ENCODE results near the gene ARHGEF40.

The ARHGEF40 gene

DNA sequence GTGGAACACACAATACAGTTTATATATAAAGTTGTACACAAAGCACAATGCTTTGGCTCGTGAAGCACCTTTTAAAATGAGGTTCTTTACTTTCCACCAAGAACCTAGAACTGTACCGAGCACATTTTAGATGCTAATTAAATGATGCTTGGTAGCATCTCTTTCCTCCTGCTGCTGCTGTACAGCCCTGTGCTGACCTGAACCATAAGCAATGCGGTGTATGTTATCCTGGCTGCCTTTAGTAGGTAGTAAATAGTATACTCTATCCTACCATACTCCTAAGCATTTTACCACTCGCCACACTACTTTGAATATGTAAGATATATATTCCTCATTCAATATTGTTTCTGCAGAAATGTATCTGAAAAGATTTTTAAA, 15.3 kb upstream of the ARHGEF40 start:
- H3K4me3 ChIP-seq (ENCODE audit: control insufficient read depth in 1 of 7, extremely low read depth in 1 of 7, insufficient read depth in 4 of 7, low read depth in 2 of 7, low read length in 6 of 7), result no peak overlapping the region
- DNase-seq, result no peak
- ChIA-PET POLR2A (no interaction called here), CTCF (no interaction called here)
- H3K4me1 ChIP-seq (ENCODE audit: control extremely low read depth in 1 of 4, control insufficient read depth in 4 of 4, insufficient read depth in 4 of 4, low read length in 3 of 4), result peaks cover 0 to 4% (median 2%) of the 10 kb centered on the region in 4 experiments
- no peaks in the 10 kb centered on the region for H3K36me3 ChIP-seq (ENCODE audit: control insufficient read depth in 4 of 4, insufficient read depth in 4 of 4, low read length in 3 of 4)
- no peaks in the 10 kb centered on the region for H3K27me3 ChIP-seq (replicated peaks in 2 of 5; ENCODE audit: control insufficient read depth in 4 of 5, insufficient read depth in 5 of 5, low read length in 4 of 5)
- H3K27ac ChIP-seq (ENCODE audit: insufficient read depth in 1 of 2, low read depth in 1 of 2, low read length in 2 of 2, poor library complexity in 1 of 2, severe bottlenecking in 2 of 2), result no peak overlapping the region
- no peaks in the 10 kb centered on the region for H3K9me3 ChIP-seq (ENCODE audit: control extremely low read depth in 1 of 5, control insufficient read depth in 4 of 5, insufficient read depth in 2 of 5, low read depth in 1 of 5, low read length in 4 of 5)
- WGBS (ENCODE audit: insufficient coverage), result no CpG with 5 or more reads among the region's 4 CpGs

DNA sequence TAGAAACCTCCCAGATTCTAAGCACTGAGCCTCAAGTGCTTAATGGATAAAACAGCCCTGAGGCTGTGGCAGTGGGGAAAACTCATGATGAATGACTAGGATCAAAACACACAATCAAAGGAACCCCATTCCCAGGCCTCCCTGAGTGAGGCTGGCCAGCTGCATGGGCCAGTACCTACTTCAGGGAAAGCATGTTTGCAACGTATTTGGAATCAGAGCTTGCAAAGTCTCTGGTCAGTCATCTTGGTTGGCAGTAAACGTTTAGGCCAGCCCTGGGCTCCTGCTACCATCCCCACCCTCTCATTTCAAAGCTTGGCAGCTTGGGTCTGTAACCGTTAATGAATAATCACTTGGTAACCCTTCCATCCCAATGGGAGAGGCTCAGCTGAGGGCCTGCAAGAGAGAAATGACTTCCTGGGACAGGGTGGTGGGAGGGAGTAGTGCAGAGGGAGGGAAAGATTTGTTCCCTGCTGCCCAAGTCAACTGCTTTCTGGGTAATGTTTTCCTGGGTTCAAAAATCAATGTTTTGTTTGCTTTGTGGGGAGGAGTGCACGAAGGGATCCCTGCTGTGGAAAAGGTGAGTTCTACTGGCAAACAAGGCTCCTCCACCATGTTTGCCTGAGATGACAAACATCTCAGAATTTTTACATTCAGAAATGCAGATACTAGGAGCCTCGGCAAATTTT, 14.5 kb upstream of the ARHGEF40 start:
- DNase-seq, result no peak
- CTCF ChIA-PET, result interaction anchor here (0.9 to 4.7 kb wide), 7 partner anchors 12 to 49 kb away, joined by 4 to 28 read pairs (median 6); no protein-coding TSS in a partner anchor
- Histone ChIP-seq H3K9me3 (ENCODE audit: control extremely low read depth in 1 of 5, control insufficient read depth in 4 of 5, insufficient read depth in 2 of 5, low read depth in 1 of 5, low read length in 4 of 5) (no peaks in the 10 kb centered on the region), H3K4me1 (ENCODE audit: control extremely low read depth in 1 of 4, control insufficient read depth in 4 of 4, insufficient read depth in 4 of 4, low read length in 3 of 4) (peaks cover 0 to under 1% (median under 1%) of the 10 kb centered on the region in 4 experiments), H3K27ac (ENCODE audit: insufficient read depth in 1 of 2, low read depth in 1 of 2, low read length in 2 of 2, poor library complexity in 1 of 2, severe bottlenecking in 2 of 2) (no peak overlapping the region), H3K27me3 (replicated peaks in 2 of 5; ENCODE audit: control insufficient read depth in 4 of 5, insufficient read depth in 5 of 5, low read length in 4 of 5) (no peaks in the 10 kb centered on the region), H3K36me3 (ENCODE audit: control insufficient read depth in 4 of 4, insufficient read depth in 4 of 4, low read length in 3 of 4) (no peaks in the 10 kb centered on the region), H3K4me3 (ENCODE audit: control insufficient read depth in 1 of 7, extremely low read depth in 1 of 7, insufficient read depth in 4 of 7, low read depth in 2 of 7, low read length in 6 of 7) (no peak overlapping the region)
- POLR2A ChIA-PET, result no interaction called here
- 96% methylated on average over 3 of the region's 5 CpGs for WGBS (ENCODE audit: insufficient coverage)

DNA sequence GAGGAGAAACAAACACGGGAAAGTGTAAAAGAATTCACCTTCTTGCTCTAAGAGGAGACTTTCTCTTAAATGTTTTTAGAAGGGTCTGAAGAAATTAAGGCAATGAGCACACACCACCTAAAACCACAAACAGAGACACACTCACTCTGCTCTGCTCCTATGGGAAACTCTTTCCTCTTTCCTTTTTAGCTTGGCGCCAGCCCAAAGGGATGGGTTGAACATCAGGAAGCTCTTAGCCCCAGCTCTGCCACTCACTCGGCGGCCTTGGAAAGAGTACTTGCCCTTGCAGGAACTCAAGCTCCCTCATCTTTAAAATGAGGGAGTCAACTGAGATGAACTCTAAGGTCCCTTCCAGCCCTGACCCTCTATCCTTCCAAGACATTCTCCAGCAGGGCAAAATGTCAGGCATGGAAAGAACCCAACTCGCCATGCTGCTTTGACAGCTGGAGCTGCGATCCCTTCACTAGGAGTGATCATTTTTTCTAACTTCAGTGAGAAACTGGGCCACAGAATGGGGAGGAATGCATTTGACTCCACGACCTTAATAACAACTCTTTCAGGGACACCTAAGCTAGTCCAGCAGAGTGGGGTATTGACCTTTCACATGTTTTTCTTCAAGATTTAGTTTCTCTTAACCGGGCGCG, 13.5 kb upstream of the ARHGEF40 start:
- CTCF ChIA-PET, result interaction anchor here (0.7 to 4.7 kb wide), 12 partner anchors 9 to 68 kb away, joined by 3 to 28 read pairs (median 6); no protein-coding TSS in a partner anchor
- H3K27me3 ChIP-seq (replicated peaks in 2 of 5; ENCODE audit: control insufficient read depth in 4 of 5, insufficient read depth in 5 of 5, low read length in 4 of 5), result peaks cover 0 to 2% (median 0%) of the 10 kb centered on the region in 5 experiments
- H3K27ac ChIP-seq (ENCODE audit: insufficient read depth in 1 of 2, low read depth in 1 of 2, low read length in 2 of 2, poor library complexity in 1 of 2, severe bottlenecking in 2 of 2), result no peak overlapping the region
- H3K4me1 ChIP-seq (ENCODE audit: control extremely low read depth in 1 of 4, control insufficient read depth in 4 of 4, insufficient read depth in 4 of 4, low read length in 3 of 4), result no peaks in the 10 kb centered on the region
- no peaks in the 10 kb centered on the region for H3K9me3 ChIP-seq (ENCODE audit: control extremely low read depth in 1 of 5, control insufficient read depth in 4 of 5, insufficient read depth in 2 of 5, low read depth in 1 of 5, low read length in 4 of 5)
- H3K4me3 ChIP-seq (ENCODE audit: control insufficient read depth in 1 of 7, extremely low read depth in 1 of 7, insufficient read depth in 4 of 7, low read depth in 2 of 7, low read length in 6 of 7), result no peak overlapping the region
- DNase-seq, result no peak
- WGBS (ENCODE audit: insufficient coverage), result 73% methylated on average over 6 of the region's 10 CpGs
- no peaks in the 10 kb centered on the region for H3K36me3 ChIP-seq (ENCODE audit: control insufficient read depth in 4 of 4, insufficient read depth in 4 of 4, low read length in 3 of 4)
- POLR2A ChIA-PET, result interaction anchor here (0.5 kb wide), 1 partner anchor 10 kb away, joined by 3 read pairs; no protein-coding TSS in a partner anchor

DNA sequence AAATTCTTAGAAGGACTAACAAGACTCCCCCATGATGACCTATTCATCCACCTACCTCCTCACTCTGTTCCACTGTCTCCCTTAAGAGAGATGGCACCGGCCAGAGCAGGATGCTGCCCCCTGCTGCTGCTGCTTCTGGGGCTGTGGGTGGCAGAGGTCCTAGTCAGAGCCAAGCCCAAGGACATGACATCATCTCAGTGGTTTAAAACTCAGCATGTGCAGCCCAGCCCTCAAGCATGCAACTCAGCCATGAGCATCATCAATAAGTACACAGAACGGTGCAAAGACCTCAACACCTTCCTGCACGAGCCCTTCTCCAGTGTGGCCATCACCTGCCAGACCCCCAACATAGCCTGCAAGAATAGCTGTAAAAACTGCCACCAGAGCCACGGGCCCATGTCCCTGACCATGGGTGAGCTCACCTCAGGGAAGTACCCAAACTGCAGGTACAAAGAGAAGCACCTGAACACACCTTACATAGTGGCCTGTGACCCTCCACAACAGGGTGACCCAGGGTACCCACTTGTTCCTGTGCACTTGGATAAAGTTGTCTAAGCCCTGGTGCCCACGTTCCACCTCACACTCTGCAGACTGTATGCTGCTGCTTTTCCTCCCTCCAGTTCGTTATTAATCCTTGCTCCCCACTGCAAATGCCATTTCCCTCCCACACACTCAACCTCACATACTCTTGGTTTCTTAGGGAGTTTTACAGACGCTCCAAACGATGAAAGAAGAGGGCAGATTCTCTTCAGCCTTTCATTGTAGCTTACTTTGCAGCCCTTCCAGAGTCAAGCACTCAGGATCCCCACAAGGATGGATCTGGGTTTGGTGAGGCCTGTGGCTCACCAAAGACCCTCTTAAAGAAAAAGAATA, 12.1 kb upstream of the ARHGEF40 start, which contains the start of gene RNASE8:
Gene RNASE8, plus strand, starts transcription at position 20 of the 873 bp plus-strand sequence. Its CDS starts 71 bp downstream, at position 91.
- ChIA-PET POLR2A (no interaction called here), CTCF (interaction anchor here (1.1 to 4.7 kb wide), 6 partner anchors 10 to 47 kb away, joined by 3 to 28 read pairs (median 14); no protein-coding TSS in a partner anchor)
- no peaks in the 10 kb centered on the region for H3K4me1 ChIP-seq (ENCODE audit: control extremely low read depth in 1 of 4, control insufficient read depth in 4 of 4, insufficient read depth in 4 of 4, low read length in 3 of 4)
- 93% methylated on average over 7 of the region's 8 CpGs for WGBS (ENCODE audit: insufficient coverage)
- no peak within 1 kb of the TSS for H3K27ac ChIP-seq (ENCODE audit: insufficient read depth in 1 of 2, low read depth in 1 of 2, low read length in 2 of 2, poor library complexity in 1 of 2, severe bottlenecking in 2 of 2)
- no peaks in the 10 kb centered on the region for H3K36me3 ChIP-seq (ENCODE audit: control insufficient read depth in 4 of 4, insufficient read depth in 4 of 4, low read length in 3 of 4)
- H3K9me3 ChIP-seq (ENCODE audit: control extremely low read depth in 1 of 5, control insufficient read depth in 4 of 5, insufficient read depth in 2 of 5, low read depth in 1 of 5, low read length in 4 of 5), result no peaks in the 10 kb centered on the region
- peaks cover 0 to 4% (median 0%) of the 10 kb centered on the region in 5 experiments for H3K27me3 ChIP-seq (replicated peaks in 2 of 5; ENCODE audit: control insufficient read depth in 4 of 5, insufficient read depth in 5 of 5, low read length in 4 of 5)
- DNase-seq, result peak in 1 of 3 donors; percentile 52
- no peak within 1 kb of the TSS for H3K4me3 ChIP-seq (ENCODE audit: control insufficient read depth in 1 of 7, extremely low read depth in 1 of 7, insufficient read depth in 4 of 7, low read depth in 2 of 7, low read length in 6 of 7)

DNA sequence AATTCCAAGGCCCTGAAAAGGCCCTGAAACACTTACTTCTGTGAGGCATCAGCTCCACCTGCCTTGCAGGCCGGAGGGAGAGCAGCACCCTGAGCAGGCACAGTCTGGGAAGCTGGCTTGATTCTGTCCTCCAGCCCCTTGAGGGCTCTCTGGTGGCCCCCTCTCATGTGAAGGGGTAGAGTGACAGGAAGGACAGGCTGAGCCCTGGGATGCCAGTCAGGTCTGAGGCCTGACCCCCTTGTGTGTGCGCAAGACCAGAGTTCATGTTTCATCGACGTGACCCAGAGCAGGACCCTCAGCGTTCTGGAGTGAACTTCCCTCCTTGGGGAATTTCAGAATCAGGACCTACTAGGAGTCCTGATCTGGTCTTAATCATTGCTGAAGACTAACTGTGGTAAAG, 11.2 kb upstream of the ARHGEF40 start:
- H3K4me3 ChIP-seq (ENCODE audit: control insufficient read depth in 1 of 7, extremely low read depth in 1 of 7, insufficient read depth in 4 of 7, low read depth in 2 of 7, low read length in 6 of 7), result no peak overlapping the region
- H3K27me3 ChIP-seq (replicated peaks in 2 of 5; ENCODE audit: control insufficient read depth in 4 of 5, insufficient read depth in 5 of 5, low read length in 4 of 5), result peaks cover 0 to 4% (median 0%) of the 10 kb centered on the region in 5 experiments
- DNase-seq, result no peak
- no peaks in the 10 kb centered on the region for H3K9me3 ChIP-seq (ENCODE audit: control extremely low read depth in 1 of 5, control insufficient read depth in 4 of 5, insufficient read depth in 2 of 5, low read depth in 1 of 5, low read length in 4 of 5)
- H3K27ac ChIP-seq (ENCODE audit: insufficient read depth in 1 of 2, low read depth in 1 of 2, low read length in 2 of 2, poor library complexity in 1 of 2, severe bottlenecking in 2 of 2), result no peak overlapping the region
- WGBS (ENCODE audit: insufficient coverage), result 97% methylated on average over 5 of the region's 5 CpGs
- no peaks in the 10 kb centered on the region for H3K4me1 ChIP-seq (ENCODE audit: control extremely low read depth in 1 of 4, control insufficient read depth in 4 of 4, insufficient read depth in 4 of 4, low read length in 3 of 4)
- H3K36me3 ChIP-seq (ENCODE audit: control insufficient read depth in 4 of 4, insufficient read depth in 4 of 4, low read length in 3 of 4), result no peaks in the 10 kb centered on the region
- ChIA-PET CTCF (interaction anchor here (1.1 to 4.7 kb wide), 5 partner anchors 9 to 46 kb away, joined by 3 to 28 read pairs (median 15); no protein-coding TSS in a partner anchor), POLR2A (no interaction called here)

DNA sequence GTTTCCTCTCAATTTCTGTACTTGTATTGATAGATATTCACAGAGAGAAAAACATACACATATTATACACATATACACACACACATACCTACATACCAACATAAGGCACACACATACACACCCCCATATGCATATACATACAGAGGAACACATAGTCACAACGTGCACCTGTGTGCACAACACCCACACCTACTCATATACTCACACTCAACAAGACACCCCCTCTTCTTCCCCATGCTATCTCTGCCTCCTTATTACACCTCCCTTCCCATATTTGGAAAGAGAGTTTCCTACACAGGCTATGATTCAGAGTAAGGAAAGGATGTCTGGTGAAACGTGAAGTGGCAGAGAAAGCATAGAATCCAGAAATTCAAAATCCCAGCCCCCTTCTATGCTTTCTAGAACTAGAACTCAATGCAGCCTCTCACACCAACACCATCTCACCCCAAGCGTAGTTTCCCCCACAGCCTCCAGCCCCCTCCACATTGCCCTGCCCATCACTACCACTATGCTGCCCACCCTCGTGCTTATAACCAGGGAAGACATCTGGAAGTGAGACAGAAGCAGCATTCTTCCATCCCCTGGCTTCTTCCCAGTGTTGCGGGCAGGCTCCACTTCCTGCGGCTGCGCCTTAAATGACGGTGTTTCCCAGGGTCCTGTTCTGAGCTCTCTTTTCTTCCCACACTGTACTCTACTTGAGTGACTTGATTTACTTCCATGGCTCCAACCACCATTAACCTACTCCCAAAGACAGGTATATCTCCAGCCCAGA, 10.1 kb upstream of the ARHGEF40 start:
- H3K4me1 ChIP-seq (ENCODE audit: control extremely low read depth in 1 of 4, control insufficient read depth in 4 of 4, insufficient read depth in 4 of 4, low read length in 3 of 4), result no peaks in the 10 kb centered on the region
- no peak overlapping the region for H3K27ac ChIP-seq (ENCODE audit: insufficient read depth in 1 of 2, low read depth in 1 of 2, low read length in 2 of 2, poor library complexity in 1 of 2, severe bottlenecking in 2 of 2)
- H3K4me3 ChIP-seq (ENCODE audit: control insufficient read depth in 1 of 7, extremely low read depth in 1 of 7, insufficient read depth in 4 of 7, low read depth in 2 of 7, low read length in 6 of 7), result no peak overlapping the region
- POLR2A ChIA-PET, result no interaction called here
- CTCF ChIA-PET, result interaction anchor here (1.0 to 4.7 kb wide), 9 partner anchors 8 to 64 kb away, joined by 3 to 28 read pairs (median 8); no protein-coding TSS in a partner anchor
- no peaks in the 10 kb centered on the region for H3K9me3 ChIP-seq (ENCODE audit: control extremely low read depth in 1 of 5, control insufficient read depth in 4 of 5, insufficient read depth in 2 of 5, low read depth in 1 of 5, low read length in 4 of 5)
- no peaks in the 10 kb centered on the region for H3K36me3 ChIP-seq (ENCODE audit: control insufficient read depth in 4 of 4, insufficient read depth in 4 of 4, low read length in 3 of 4)
- H3K27me3 ChIP-seq (replicated peaks in 2 of 5; ENCODE audit: control insufficient read depth in 4 of 5, insufficient read depth in 5 of 5, low read length in 4 of 5), result peaks cover 0 to 4% (median 0%) of the 10 kb centered on the region in 5 experiments
- no peak for DNase-seq
- 88% methylated on average over 7 of the region's 8 CpGs for WGBS (ENCODE audit: insufficient coverage)
